WI38 (cell line): ENCODE results near the gene CXorf65.

ENCODE experiments used
- H3K4me3 ChIP-seq: 2 replicates; pipeline ENCODE4 v1.5.1; 2011; ENCODE audit warnings: low read depth, mild to moderate bottlenecking, control low read depth, low read length
- TF ChIP-seq, protein P1 (sequence below): IDR thresholded peaks from 2 replicates; pipeline ENCODE4 v1.5.1; 2012; ENCODE audit warnings: low read depth, mild to moderate bottlenecking, control low read depth, low read length

The CXorf65 gene

GRCh38 chrX:71082822-71083221 lies 23.7 kb downstream of the CXorf65 start:
- TF ChIP-seq, protein P1, sequence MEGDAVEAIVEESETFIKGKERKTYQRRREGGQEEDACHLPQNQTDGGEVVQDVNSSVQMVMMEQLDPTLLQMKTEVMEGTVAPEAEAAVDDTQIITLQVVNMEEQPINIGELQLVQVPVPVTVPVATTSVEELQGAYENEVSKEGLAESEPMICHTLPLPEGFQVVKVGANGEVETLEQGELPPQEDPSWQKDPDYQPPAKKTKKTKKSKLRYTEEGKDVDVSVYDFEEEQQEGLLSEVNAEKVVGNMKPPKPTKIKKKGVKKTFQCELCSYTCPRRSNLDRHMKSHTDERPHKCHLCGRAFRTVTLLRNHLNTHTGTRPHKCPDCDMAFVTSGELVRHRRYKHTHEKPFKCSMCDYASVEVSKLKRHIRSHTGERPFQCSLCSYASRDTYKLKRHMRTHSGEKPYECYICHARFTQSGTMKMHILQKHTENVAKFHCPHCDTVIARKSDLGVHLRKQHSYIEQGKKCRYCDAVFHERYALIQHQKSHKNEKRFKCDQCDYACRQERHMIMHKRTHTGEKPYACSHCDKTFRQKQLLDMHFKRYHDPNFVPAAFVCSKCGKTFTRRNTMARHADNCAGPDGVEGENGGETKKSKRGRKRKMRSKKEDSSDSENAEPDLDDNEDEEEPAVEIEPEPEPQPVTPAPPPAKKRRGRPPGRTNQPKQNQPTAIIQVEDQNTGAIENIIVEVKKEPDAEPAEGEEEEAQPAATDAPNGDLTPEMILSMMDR, result no peak
- no peak overlapping the region for H3K4me3 ChIP-seq

GRCh38 chrX:71082124-71082647 lies 24.4 kb downstream of the CXorf65 start:
- TF ChIP-seq, protein P1, result no peak

GRCh38 chrX:71081330-71082123 lies 25.0 kb downstream of the CXorf65 start:
- no peak overlapping the region for H3K4me3 ChIP-seq
- TF ChIP-seq, protein P1, result no peak

More at GRCh38 chrX:71082124-71082647, 24.4 kb downstream of the CXorf65 start:
- no peak overlapping the region for H3K4me3 ChIP-seq

GRCh38 chrX:71070531-71070930 lies 36.0 kb downstream of the CXorf65 start:
- TF ChIP-seq, protein P1, result no peak
- H3K4me3 ChIP-seq, result no peak overlapping the region

- peak within 1 kb of the TSS; percentile 72 for H3K4me3 ChIP-seq
- TF ChIP-seq, protein P1, result no peak
Observed at GRCh38 chrX:71068044-71068918, 38.3 kb downstream of the CXorf65 start, which contains the start of gene SNX12. Gene SNX12 (minus strand): TSS chrX:71068334. CDS start chrX:71068306, 28 bp downstream.

- H3K4me3 ChIP-seq, result peak overlapping the region; percentile 72
- TF ChIP-seq, protein P1, result no peak
Observed at GRCh38 chrX:71067712-71068043, 38.9 kb downstream of the CXorf65 start.

DNA sequence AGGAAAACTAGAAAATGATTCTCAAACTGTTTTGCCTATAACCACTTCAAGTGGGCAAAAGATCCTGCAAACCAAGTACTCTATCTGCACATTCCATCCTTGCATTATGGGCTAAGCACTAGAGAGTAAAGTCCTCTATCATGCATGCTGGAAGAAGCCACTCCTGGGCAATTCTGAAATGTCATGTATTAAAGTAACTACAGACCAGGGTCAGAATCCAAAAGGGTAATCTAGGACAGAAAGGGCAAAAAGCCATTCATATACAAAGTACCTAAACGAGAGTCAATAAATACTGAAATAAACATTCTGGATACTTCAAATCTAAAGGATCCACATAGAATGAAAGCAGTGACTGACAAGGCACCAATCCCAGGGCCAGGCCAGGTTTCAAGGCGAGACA lies 39.5 kb downstream of the CXorf65 start:
- TF ChIP-seq, protein P1, result no peak
- H3K4me3 ChIP-seq, result peak overlapping the region; percentile 72
